K562 (cell line): ENCODE measurements around the gene CACNA2D3. TPM values are rescaled to one million over a fixed set of nuclear protein-coding genes. Genes with fewer than 3 reads are reported as not detected.

Experiments used
- ATAC-seq: fragments of 200-7000 bp; cut with Tn5 transposase; 3 replicates; pipeline ENCODE4 v1.9.1; 2020; ENCODE audit warnings: moderate library complexity
- BruUV-seq: library from RNA; stranded (reverse); fragments of 400-500 nt; replicated peaks from 2 replicates; lab custom pipeline; 2021; lab: Mats Ljungman, UMichigan
- CTCF ChIA-PET: fragments of 300-600 bp; formaldehyde crosslinking; extraction: SDS; loops from one replicate; lab custom pipeline; 2021; ENCODE audit warnings: low intra/inter-chr PET ratio; lab: Yijun Ruan, JAX
- POLR2A ChIA-PET: fragments of 300-600, 350-650 bp; sonication (Branson Sonifier 250); formaldehyde crosslinking; extraction: SDS; loops from one replicate; lab custom pipeline; 2021; ENCODE audit warnings: antibody characterized with exemption, inconsistent platforms; lab: Yijun Ruan, JAX
- DNase-seq, 4 experiments: peaks; one replicate each; pipeline versions ENCODE4 v3.0.0 to v3.0.0-alpha.2; 2011 to 2018; ENCODE audit warnings: low spot score in 3 of 4, mixed read lengths in 3 of 4; ENCODE audit errors: extremely low read depth in 1 of 4
- FAIRE-seq: peaks from 2 replicates; lab custom pipeline; 2011; peaks lifted over from hg19 to GRCh38; lab: Jason Lieb, UNC
- H2AFZ ChIP-seq: 2 replicates; pipeline ENCODE4 v1.6.0; 2011; ENCODE audit warnings: low read depth, low read length, control low read depth, inconsistent platforms
- H3K27ac ChIP-seq: fragments of 200-600 bp; 3 replicates; pipeline ENCODE4 v1.8.0; 2011; ENCODE audit warnings: low read depth, mild to moderate bottlenecking, control low read depth, inconsistent platforms, low read length, moderate library complexity, mixed read lengths; ENCODE audit errors: extremely low read depth
- H3K27me3 ChIP-seq, 2 experiments: fragments of 300-600 bp in 1 of 2; 2 replicates in 1 of 2; 3 replicates in 1 of 2; pipeline versions ENCODE4 v1.6.0 to v1.8.0; 2011; ENCODE audit warnings: inconsistent platforms in 2 of 2, low read length in 2 of 2, mild to moderate bottlenecking in 1 of 2, mixed read lengths in 1 of 2, moderate library complexity in 1 of 2; ENCODE audit not compliant: control insufficient read depth in 2 of 2, insufficient read depth in 2 of 2
- H3K36me3 ChIP-seq: fragments of 300-600 bp; 3 replicates; pipeline ENCODE4 v1.8.0; 2011; ENCODE audit warnings: mild to moderate bottlenecking, low read length, inconsistent platforms; ENCODE audit not compliant: control insufficient read depth, insufficient read depth
- H3K4me1 ChIP-seq, 2 experiments: fragments of 200-600 bp in 1 of 2; replicated peaks in 1 of 2; 2 replicates in 1 of 2; 3 replicates in 1 of 2; pipeline versions ENCODE4 v1.5.1 to v1.8.0; 2011; ENCODE audit warnings: inconsistent platforms in 2 of 2, low read length in 2 of 2, mild to moderate bottlenecking in 1 of 2, mixed read lengths in 1 of 2, moderate library complexity in 1 of 2; ENCODE audit not compliant: control insufficient read depth in 2 of 2, insufficient read depth in 2 of 2
- H3K4me2 ChIP-seq: 2 replicates; pipeline ENCODE4 v1.6.1; 2011; ENCODE audit warnings: low read length, control low read depth, inconsistent platforms, mixed read lengths; ENCODE audit not compliant: insufficient read depth
- H3K4me3 ChIP-seq: fragments of 200-600 bp; sonication (generic), shearing (Covaris generic); 2 replicates; pipeline ENCODE4 v1.5.1; 2016; ENCODE audit warnings: control low read depth, inconsistent platforms
- H3K79me2 ChIP-seq: fragments of 200-600 bp; 3 replicates; pipeline ENCODE4 v1.8.0; 2011; ENCODE audit warnings: low read length, inconsistent platforms; ENCODE audit not compliant: control insufficient read depth, insufficient read depth
- H3K9ac ChIP-seq, 2 experiments: 2 replicates each; pipeline versions ENCODE4 v1.6.0 to v1.6.1; 2011; ENCODE audit warnings: low read depth in 2 of 2, low read length in 2 of 2, control low read depth in 1 of 2, inconsistent platforms in 1 of 2, mild to moderate bottlenecking in 1 of 2, mixed read lengths in 1 of 2; ENCODE audit not compliant: insufficient read depth in 1 of 2
- H3K9me1 ChIP-seq: one replicate; pipeline ENCODE4 v1.6.0; 2011; ENCODE audit warnings: inconsistent platforms, mild to moderate bottlenecking, low read length, moderate library complexity; ENCODE audit not compliant: control insufficient read depth, insufficient read depth
- H3K9me3 ChIP-seq: replicated peaks from 2 replicates; pipeline ENCODE4 v1.5.1; 2011; ENCODE audit warnings: low read depth, low read length, inconsistent platforms; ENCODE audit not compliant: control insufficient read depth, insufficient read depth
- H4K20me1 ChIP-seq: replicated peaks from 2 replicates; pipeline ENCODE4 v1.6.1; 2011; ENCODE audit warnings: low read length, inconsistent platforms, mixed read lengths; ENCODE audit not compliant: control insufficient read depth, insufficient read depth
- BCL6 ChIP-seq: fragments of 250-450 bp; sonication (Bioruptor Pico); IDR thresholded peaks from 2 replicates; pipeline ENCODE4 v1.4.0; 2020
- BDP1 ChIP-seq: IDR thresholded peaks from 3 replicates; pipeline ENCODE4 v1.6.1; 2011; ENCODE audit not compliant: insufficient read length, insufficient read depth
- GTF2E2 ChIP-seq: fragments of 200-800 bp; sonication (Bioruptor generic); IDR thresholded peaks from 2 replicates; pipeline ENCODE4 v1.6.1; 2016; ENCODE audit warnings: missing genetic modification characterization, missing compliant biosample characterization
- HCFC1 ChIP-seq: IDR thresholded peaks from 2 replicates; pipeline ENCODE4 v1.6.1; 2012; ENCODE audit warnings: low read depth, low read length, improper control_type of control experiment
- PHF20 ChIP-seq: fragments of 450-650 bp; IDR thresholded peaks from 2 replicates; pipeline ENCODE4 v1.6.1; 2018; ENCODE audit not compliant: partially characterized antibody
- POLR3A ChIP-seq: IDR thresholded peaks from 2 replicates; pipeline ENCODE4 v1.6.1; 2011; ENCODE audit warnings: borderline replicate concordance, mild to moderate bottlenecking, moderate library complexity; ENCODE audit not compliant: insufficient read length, insufficient read depth; ENCODE audit errors: extremely low read depth
- SIX5 ChIP-seq, 2 experiments: IDR thresholded peaks; 2 replicates each; pipeline ENCODE4 v1.6.1; 2011; ENCODE audit warnings: low read length in 2 of 2, borderline replicate concordance in 1 of 2, low read depth in 1 of 2, mild to moderate bottlenecking in 1 of 2, moderate library complexity in 1 of 2; ENCODE audit not compliant: insufficient read depth in 1 of 2
- TCF7 ChIP-seq: sonication (generic); IDR thresholded peaks from 2 replicates; pipeline ENCODE4 v1.6.1; 2016; ENCODE audit warnings: antibody characterized with exemption, borderline replicate concordance
- TEAD4 ChIP-seq, 2 experiments: sonication (generic) in 1 of 2; formaldehyde crosslinking in 1 of 2; IDR thresholded peaks; 2 replicates each; pipeline versions ENCODE4 v1.6.1 to v1.8.0; 2012 to 2022; ENCODE audit warnings: borderline replicate concordance in 1 of 2, inconsistent platforms in 1 of 2, low read length in 1 of 2, mild to moderate bottlenecking in 1 of 2, missing genetic modification reagents in 1 of 2
- U2AF1 ChIP-seq: fragments of 200-400 bp; formaldehyde crosslinking; optimal IDR thresholded peaks from 2 replicates; pipeline ENCODE3; 2017; ENCODE audit warnings: mild to moderate bottlenecking, low read depth, low read length, moderate library complexity
- ZNF408 ChIP-seq: fragments of 250-450 bp; sonication (Bioruptor Pico); IDR thresholded peaks from 2 replicates; pipeline ENCODE4 v1.4.0; 2020; ENCODE audit warnings: low read depth, mild to moderate bottlenecking, moderate library complexity
- WGBS: fragments of 100-300 bp; shearing (Covaris generic); methylation state at CpG from one replicate; pipeline ENCODE4 v1.1.6; 2016; ENCODE audit warnings: low coverage, mixed read lengths; ENCODE audit not compliant: insufficient coverage; ENCODE audit errors: missing lambda C conversion rate; 5-methylcytosine and 5-hydroxymethylcytosine counted together
- in situ Hi-C: fragments of 300-500 bp; cut with MboI; formaldehyde crosslinking; loops from 4 replicates; pipeline ENCODE4 v1.15.0; 2018; ENCODE audit warnings: inconsistent platforms, mixed read lengths
- intact Hi-C: fragments of 100-400 bp; cut with micrococcal nuclease; formaldehyde crosslinking; loops from 2 replicates; pipeline ENCODE4 v1.14.2; 2022
- polyA plus RNA-seq, 8 experiments: library from polyadenylated mRNA; depleted of rRNA in 4 of 8; stranded (reverse) in 5 of 8; unstranded in 3 of 8; fragments of >200 nt; fragmentation: Nextera tagmentation in 2 of 8; fragmentation: Illumina TruSeq in 1 of 8; extraction: Ambion mirVana in 2 of 8; extraction: Trizol in 1 of 8; gene quantifications; 2 replicates each; pipeline versions ENCODE4 v1.2.1 to v1.2.3, GENCODE V29; 2011 to 2014; ENCODE audit warnings: inconsistent platforms in 1 of 8, missing spikeins in 1 of 8
- total RNA-seq, 7 experiments: library from RNA; depleted of rRNA in 6 of 7; stranded (reverse); fragments of >200 nt in 6 of 7; fragmentation: Illumina TruSeq in 2 of 7; extraction: Trizol in 2 of 7; gene quantifications; 2 replicates each; pipeline versions ENCODE4 v1.2.1 to v1.2.3, GENCODE V29; 2011 to 2021; ENCODE audit warnings: low replicate concordance in 1 of 7
- TF ChIP-seq, protein P1 (sequence below): sonication (generic); formaldehyde crosslinking; IDR thresholded peaks from 2 replicates; pipeline ENCODE4 v1.8.1; 2023; ENCODE audit warnings: mild to moderate bottlenecking, missing genetic modification reagents, moderate library complexity
- TF ChIP-seq, protein P2 (sequence below): sonication (generic); formaldehyde crosslinking; IDR thresholded peaks from 2 replicates; pipeline ENCODE4 v1.8.1; 2023; ENCODE audit warnings: missing genetic modification reagents, mild to moderate bottlenecking, borderline replicate concordance
- TF ChIP-seq, protein P3 (sequence below): fragments of 250-450 bp; sonication (Bioruptor Pico); IDR thresholded peaks from 2 replicates; pipeline ENCODE4 v1.6.1; 2021; ENCODE audit warnings: mild to moderate bottlenecking
- TF ChIP-seq, protein P4 (sequence below): fragments of 450-650 bp; formaldehyde crosslinking; IDR thresholded peaks from 2 replicates; pipeline ENCODE4 v1.4.0; 2022; ENCODE audit warnings: missing genetic modification characterization

The CACNA2D3 gene
- total and polyA plus RNA-seq, 9 of the 15 experiments (the other 6 are each of a cell fraction or from before 2014, with no cell fraction given) = 0.01 TPM; not detected in 8

DNA sequence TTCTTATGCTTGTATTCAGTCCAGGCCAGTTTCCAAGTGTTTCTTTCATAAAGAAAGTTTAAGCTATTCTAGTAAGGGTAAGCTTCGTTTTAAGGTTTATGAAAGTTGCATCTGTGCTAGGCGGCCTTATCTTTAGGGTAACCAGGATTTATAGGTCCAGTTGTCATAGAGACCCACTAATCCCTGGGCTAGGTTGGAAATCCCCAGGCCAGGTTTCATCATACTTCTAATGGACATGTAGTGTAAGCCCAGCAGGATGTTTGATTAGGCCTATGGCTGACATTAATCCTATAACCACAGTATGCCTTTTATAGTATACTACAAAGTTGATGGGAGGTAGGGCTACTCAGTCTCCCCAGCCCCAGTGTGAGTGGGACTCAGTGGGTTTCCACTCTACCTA, 312.4 kb downstream of the CACNA2D3 start:
- H3K9ac ChIP-seq = no peak overlapping the region
- ATAC-seq (no peak), FAIRE-seq (no peak), DNase-seq (no peak)
- no peaks in the 10 kb centered on the region for H4K20me1 ChIP-seq
- no peak overlapping the region for H3K4me2 ChIP-seq
- intact Hi-C loops (no loop called here), in situ Hi-C loops (no loop called here)
- H3K27ac ChIP-seq = no peak overlapping the region
- no peaks in the 10 kb centered on the region for H3K27me3 ChIP-seq
- H3K9me1 ChIP-seq = no peaks in the 10 kb centered on the region
- H3K4me3 ChIP-seq = no peak overlapping the region
- H3K79me2 ChIP-seq = no peaks in the 10 kb centered on the region
- no peaks in the 10 kb centered on the region for H3K4me1 ChIP-seq
- H2AFZ ChIP-seq = no peak overlapping the region
- ChIA-PET POLR2A (no interaction called here), CTCF (no interaction called here)
- no TSS peak for BruUV-seq
- WGBS = 0% methylated on average over 2 of the region's 2 CpGs
- H3K36me3 ChIP-seq = no peaks in the 10 kb centered on the region
- no peaks in the 10 kb centered on the region for H3K9me3 ChIP-seq
- TF ChIP-seq SIX5 (IDR thresholded peaks at IDR 0.05; ENCODE audit: borderline replicate concordance in 1 of 2, insufficient read depth in 1 of 2, low read depth in 1 of 2, low read length in 2 of 2) = no peak
- no peak for TF ChIP-seq ZNF408
- TF ChIP-seq BCL6 (CRISPR knock-in tag) = no peak
- TF ChIP-seq HCFC1 = no peak
- TF ChIP-seq, protein P1, sequence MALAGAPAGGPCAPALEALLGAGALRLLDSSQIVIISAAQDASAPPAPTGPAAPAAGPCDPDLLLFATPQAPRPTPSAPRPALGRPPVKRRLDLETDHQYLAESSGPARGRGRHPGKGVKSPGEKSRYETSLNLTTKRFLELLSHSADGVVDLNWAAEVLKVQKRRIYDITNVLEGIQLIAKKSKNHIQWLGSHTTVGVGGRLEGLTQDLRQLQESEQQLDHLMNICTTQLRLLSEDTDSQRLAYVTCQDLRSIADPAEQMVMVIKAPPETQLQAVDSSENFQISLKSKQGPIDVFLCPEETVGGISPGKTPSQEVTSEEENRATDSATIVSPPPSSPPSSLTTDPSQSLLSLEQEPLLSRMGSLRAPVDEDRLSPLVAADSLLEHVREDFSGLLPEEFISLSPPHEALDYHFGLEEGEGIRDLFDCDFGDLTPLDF (CRISPR knock-in tag) = no peak
- no peak for TF ChIP-seq U2AF1
- TF ChIP-seq TEAD4 (IDR thresholded peaks at IDR 0.05; ENCODE audit: low read length) = no peak
- no peak for TF ChIP-seq TEAD4 (CRISPR knock-in tag; IDR thresholded peaks at IDR 0.05; ENCODE audit: borderline replicate concordance)
- no peak for TF ChIP-seq GTF2E2 (tag)
- TF ChIP-seq, protein P2, sequence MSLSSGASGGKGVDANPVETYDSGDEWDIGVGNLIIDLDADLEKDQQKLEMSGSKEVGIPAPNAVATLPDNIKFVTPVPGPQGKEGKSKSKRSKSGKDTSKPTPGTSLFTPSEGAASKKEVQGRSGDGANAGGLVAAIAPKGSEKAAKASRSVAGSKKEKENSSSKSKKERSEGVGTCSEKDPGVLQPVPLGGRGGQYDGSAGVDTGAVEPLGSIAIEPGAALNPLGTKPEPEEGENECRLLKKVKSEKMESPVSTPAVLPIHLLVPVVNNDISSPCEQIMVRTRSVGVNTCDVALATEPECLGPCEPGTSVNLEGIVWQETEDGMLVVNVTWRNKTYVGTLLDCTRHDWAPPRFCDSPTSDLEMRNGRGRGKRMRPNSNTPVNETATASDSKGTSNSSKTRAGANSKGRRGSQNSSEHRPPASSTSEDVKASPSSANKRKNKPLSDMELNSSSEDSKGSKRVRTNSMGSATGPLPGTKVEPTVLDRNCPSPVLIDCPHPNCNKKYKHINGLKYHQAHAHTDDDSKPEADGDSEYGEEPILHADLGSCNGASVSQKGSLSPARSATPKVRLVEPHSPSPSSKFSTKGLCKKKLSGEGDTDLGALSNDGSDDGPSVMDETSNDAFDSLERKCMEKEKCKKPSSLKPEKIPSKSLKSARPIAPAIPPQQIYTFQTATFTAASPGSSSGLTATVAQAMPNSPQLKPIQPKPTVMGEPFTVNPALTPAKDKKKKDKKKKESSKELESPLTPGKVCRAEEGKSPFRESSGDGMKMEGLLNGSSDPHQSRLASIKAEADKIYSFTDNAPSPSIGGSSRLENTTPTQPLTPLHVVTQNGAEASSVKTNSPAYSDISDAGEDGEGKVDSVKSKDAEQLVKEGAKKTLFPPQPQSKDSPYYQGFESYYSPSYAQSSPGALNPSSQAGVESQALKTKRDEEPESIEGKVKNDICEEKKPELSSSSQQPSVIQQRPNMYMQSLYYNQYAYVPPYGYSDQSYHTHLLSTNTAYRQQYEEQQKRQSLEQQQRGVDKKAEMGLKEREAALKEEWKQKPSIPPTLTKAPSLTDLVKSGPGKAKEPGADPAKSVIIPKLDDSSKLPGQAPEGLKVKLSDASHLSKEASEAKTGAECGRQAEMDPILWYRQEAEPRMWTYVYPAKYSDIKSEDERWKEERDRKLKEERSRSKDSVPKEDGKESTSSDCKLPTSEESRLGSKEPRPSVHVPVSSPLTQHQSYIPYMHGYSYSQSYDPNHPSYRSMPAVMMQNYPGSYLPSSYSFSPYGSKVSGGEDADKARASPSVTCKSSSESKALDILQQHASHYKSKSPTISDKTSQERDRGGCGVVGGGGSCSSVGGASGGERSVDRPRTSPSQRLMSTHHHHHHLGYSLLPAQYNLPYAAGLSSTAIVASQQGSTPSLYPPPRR (CRISPR knock-in tag) = no peak
- TF ChIP-seq TCF7 = no peak
- no peak for TF ChIP-seq POLR3A
- TF ChIP-seq PHF20 = no peak
- TF ChIP-seq, protein P3, sequence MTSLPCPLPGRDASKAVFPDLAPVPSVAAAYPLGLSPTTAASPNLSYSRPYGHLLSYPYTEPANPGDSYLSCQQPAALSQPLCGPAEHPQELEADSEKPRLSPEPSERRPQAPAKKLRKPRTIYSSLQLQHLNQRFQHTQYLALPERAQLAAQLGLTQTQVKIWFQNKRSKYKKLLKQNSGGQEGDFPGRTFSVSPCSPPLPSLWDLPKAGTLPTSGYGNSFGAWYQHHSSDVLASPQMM (CRISPR knock-in tag) = no peak
- TF ChIP-seq, protein P4, sequence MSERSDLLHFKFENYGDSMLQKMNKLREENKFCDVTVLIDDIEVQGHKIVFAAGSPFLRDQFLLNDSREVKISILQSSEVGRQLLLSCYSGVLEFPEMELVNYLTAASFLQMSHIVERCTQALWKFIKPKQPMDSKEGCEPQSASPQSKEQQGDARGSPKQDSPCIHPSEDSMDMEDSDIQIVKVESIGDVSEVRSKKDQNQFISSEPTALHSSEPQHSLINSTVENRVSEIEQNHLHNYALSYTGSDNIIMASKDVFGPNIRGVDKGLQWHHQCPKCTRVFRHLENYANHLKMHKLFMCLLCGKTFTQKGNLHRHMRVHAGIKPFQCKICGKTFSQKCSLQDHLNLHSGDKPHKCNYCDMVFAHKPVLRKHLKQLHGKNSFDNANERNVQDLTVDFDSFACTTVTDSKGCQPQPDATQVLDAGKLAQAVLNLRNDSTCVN (CRISPR knock-in tag) = no peak
- TF ChIP-seq BDP1 = no peak
